HT1080 (cell line): Measurements from ENCODE around the gene NT5DC2. TPM values are rescaled to one million over a fixed set of nuclear protein-coding genes. Genes with fewer than 3 reads are reported as not detected.

Experiments
- small RNA-seq: library from RNA; depleted of rRNA; stranded (forward); fragments of <200 nt; gene quantifications from one replicate; pipeline ENCODE3, GENCODE V24; 2014
- total RNA-seq: library from RNA; depleted of rRNA; stranded (reverse); fragments of >200 nt; shearing (Covaris generic); gene quantifications from 2 replicates; pipeline ENCODE4 v1.2.3, GENCODE V29; 2014; rRNA removed

NT5DC2 gene
- total RNA-seq, 1 experiment from 2014 or later: 122 TPM

Small RNA genes lying within 50 kb of the gene (small RNA-seq; reads per million reads assigned to genes)
- gene RNU6-856P (not detected), gene RNU6ATAC16P (not detected)

Other genes starting within 250 kb of the NT5DC2 start
- 19.1 and 26.5 TPM in 2 replicates for gene GLYCTK, start 246.0 kb downstream of the NT5DC2 start, total RNA-seq
- 0.10 TPM in 2 replicates for gene DNAH1, start 217.5 kb downstream of the NT5DC2 start, total RNA-seq
- gene BAP1, start 123.8 kb downstream of the NT5DC2 start, total RNA-seq: 90.4 and 103 TPM in 2 replicates
- 6.0 and 6.3 TPM in 2 replicates for gene PHF7, start 123.2 kb downstream of the NT5DC2 start, total RNA-seq
- gene SEMA3G, start 88.8 kb downstream of the NT5DC2 start, total RNA-seq: 0.43 and 0.53 TPM in 2 replicates
- 0.13 TPM in 1 of 2 replicates, not detected in the other for gene TNNC1, start 79.8 kb downstream of the NT5DC2 start, total RNA-seq
- gene NISCH, start 78.3 kb downstream of the NT5DC2 start, total RNA-seq: 19.1 and 21.0 TPM in 2 replicates
- not detected in 2 replicates for gene STAB1, start 38.5 kb downstream of the NT5DC2 start, total RNA-seq
- 10.5 and 18.4 TPM in 2 replicates for gene UQCC5, start 2.7 kb upstream of the NT5DC2 start, total RNA-seq
- gene PBRM1, start 152.1 kb upstream of the NT5DC2 start, total RNA-seq: 33.9 and 40.8 TPM in 2 replicates
- gene GNL3, start 152.2 kb upstream of the NT5DC2 start, total RNA-seq: 138 and 161 TPM in 2 replicates
- gene GLT8D1, start 171.9 kb upstream of the NT5DC2 start, total RNA-seq: 55.2 and 62.3 TPM in 2 replicates
- gene SPCS1, start 172.2 kb upstream of the NT5DC2 start, total RNA-seq: 142 and 208 TPM in 2 replicates
- 25.9 and 29.1 TPM in 2 replicates for gene NEK4, start 237.1 kb upstream of the NT5DC2 start, total RNA-seq
- not detected in 2 replicates for gene ITIH1, start 243.7 kb upstream of the NT5DC2 start, total RNA-seq